ENCODE measurements around the gene CD180.

The CD180 gene

GRCh38 chr5:67192719-67193438 lies 3.7 kb downstream of the CD180 start:
- no peak for ATAC-seq (ENCODE audit: low read depth)
- no peaks in the 10 kb centered on the region for H3K27me3 ChIP-seq (ENCODE audit: insufficient read depth, poor library complexity, severe bottlenecking)
- H3K4me1 ChIP-seq (ENCODE audit: insufficient read depth, poor library complexity, severe bottlenecking), result no peaks in the 10 kb centered on the region
- H3K27ac ChIP-seq (ENCODE audit: poor library complexity, severe bottlenecking), result no peak overlapping the region
- TF ChIP-seq CTCF (IDR thresholded peaks at IDR 0.05; ENCODE audit: poor library complexity, severe bottlenecking), result no peak
- no peak for DNase-seq (ENCODE audit: low spot score)
- no peaks in the 10 kb centered on the region for H3K36me3 ChIP-seq (ENCODE audit: low read depth)
- H3K9me3 ChIP-seq (ENCODE audit: severe bottlenecking), result no peaks in the 10 kb centered on the region
- H3K4me3 ChIP-seq (ENCODE audit: severe bottlenecking), result no peak overlapping the region

DNA sequence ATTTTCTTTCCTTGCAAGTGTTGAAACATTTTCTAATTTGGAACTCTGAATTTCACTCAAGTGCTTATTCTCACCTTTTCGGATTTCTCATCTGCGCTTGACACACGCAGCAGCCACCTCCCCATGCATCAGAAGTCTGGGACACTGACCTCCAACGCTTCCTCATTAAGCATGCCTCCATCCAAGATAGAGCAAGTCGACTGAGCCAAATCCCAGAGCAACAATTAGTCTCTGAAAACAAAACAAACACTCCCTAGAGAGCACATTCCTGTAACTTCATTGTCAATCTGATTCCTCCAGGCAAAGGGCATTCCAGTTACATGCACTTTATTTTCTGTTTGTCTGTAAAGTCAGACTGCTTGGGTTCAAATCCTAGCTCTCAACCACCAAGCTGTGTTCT lies 5.7 kb downstream of the CD180 start:
- ATAC-seq (ENCODE audit: low read depth) (no peak), DNase-seq (ENCODE audit: low spot score) (no peak)
- no peak overlapping the region for H3K4me3 ChIP-seq (ENCODE audit: severe bottlenecking)
- no peaks in the 10 kb centered on the region for H3K9me3 ChIP-seq (ENCODE audit: severe bottlenecking)
- H3K36me3 ChIP-seq (ENCODE audit: low read depth), result no peaks in the 10 kb centered on the region
- no peaks in the 10 kb centered on the region for H3K4me1 ChIP-seq (ENCODE audit: insufficient read depth, poor library complexity, severe bottlenecking)
- TF ChIP-seq CTCF (IDR thresholded peaks at IDR 0.05; ENCODE audit: poor library complexity, severe bottlenecking), result no peak
- no peak overlapping the region for H3K27ac ChIP-seq (ENCODE audit: poor library complexity, severe bottlenecking)
- no peaks in the 10 kb centered on the region for H3K27me3 ChIP-seq (ENCODE audit: insufficient read depth, poor library complexity, severe bottlenecking)

GRCh38 chr5:67190410-67190809 lies 6.2 kb downstream of the CD180 start:
- no peak overlapping the region for H3K27ac ChIP-seq (ENCODE audit: poor library complexity, severe bottlenecking)
- no peaks in the 10 kb centered on the region for H3K27me3 ChIP-seq (ENCODE audit: insufficient read depth, poor library complexity, severe bottlenecking)
- H3K36me3 ChIP-seq (ENCODE audit: low read depth), result no peaks in the 10 kb centered on the region
- TF ChIP-seq CTCF (IDR thresholded peaks at IDR 0.05; ENCODE audit: poor library complexity, severe bottlenecking), result no peak
- H3K4me1 ChIP-seq (ENCODE audit: insufficient read depth, poor library complexity, severe bottlenecking), result no peaks in the 10 kb centered on the region
- DNase-seq (ENCODE audit: low spot score), result no peak
- no peaks in the 10 kb centered on the region for H3K9me3 ChIP-seq (ENCODE audit: severe bottlenecking)
- no peak for ATAC-seq (ENCODE audit: low read depth)
- no peak overlapping the region for H3K4me3 ChIP-seq (ENCODE audit: severe bottlenecking)

- H3K36me3 ChIP-seq (ENCODE audit: low read depth), result no peaks in the 10 kb centered on the region
- DNase-seq (ENCODE audit: low spot score), result no peak
- no peaks in the 10 kb centered on the region for H3K27me3 ChIP-seq (ENCODE audit: insufficient read depth, poor library complexity, severe bottlenecking)
- H3K9me3 ChIP-seq (ENCODE audit: severe bottlenecking), result no peaks in the 10 kb centered on the region
- no peak for TF ChIP-seq CTCF (IDR thresholded peaks at IDR 0.05; ENCODE audit: poor library complexity, severe bottlenecking)
- H3K4me1 ChIP-seq (ENCODE audit: insufficient read depth, poor library complexity, severe bottlenecking), result no peaks in the 10 kb centered on the region
- no peak overlapping the region for H3K27ac ChIP-seq (ENCODE audit: poor library complexity, severe bottlenecking)
- ATAC-seq (ENCODE audit: low read depth), result no peak
- H3K4me3 ChIP-seq (ENCODE audit: severe bottlenecking), result no peak overlapping the region
These were observed 6.7 kb downstream of the CD180 start for GRCh38 chr5:67189931-67190330.

DNA sequence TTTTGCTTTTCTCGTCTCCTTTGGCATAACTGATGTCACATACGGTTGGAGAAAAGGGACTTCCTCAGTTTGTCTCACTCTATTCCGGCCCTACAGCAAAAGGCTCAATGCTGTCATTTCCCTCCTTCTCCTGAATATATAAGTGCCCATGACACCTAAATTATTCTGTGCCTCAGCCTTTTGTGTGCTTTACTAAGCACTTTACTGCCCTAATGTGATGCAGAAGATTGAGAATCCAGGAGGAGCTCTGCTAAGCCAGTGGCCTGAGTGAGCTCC lies 7.6 kb downstream of the CD180 start:
- ATAC-seq (ENCODE audit: low read depth) (no peak), DNase-seq (ENCODE audit: low spot score) (no peak)
- no peaks in the 10 kb centered on the region for H3K27me3 ChIP-seq (ENCODE audit: insufficient read depth, poor library complexity, severe bottlenecking)
- H3K4me3 ChIP-seq (ENCODE audit: severe bottlenecking), result no peak overlapping the region
- H3K27ac ChIP-seq (ENCODE audit: poor library complexity, severe bottlenecking), result no peak overlapping the region
- H3K4me1 ChIP-seq (ENCODE audit: insufficient read depth, poor library complexity, severe bottlenecking), result no peaks in the 10 kb centered on the region
- no peaks in the 10 kb centered on the region for H3K9me3 ChIP-seq (ENCODE audit: severe bottlenecking)
- H3K36me3 ChIP-seq (ENCODE audit: low read depth), result no peaks in the 10 kb centered on the region
- TF ChIP-seq CTCF (IDR thresholded peaks at IDR 0.05; ENCODE audit: poor library complexity, severe bottlenecking), result no peak
